Cardiac muscle cell (in vitro differentiated cells and primary cell): ENCODE measurements around the gene SNPH. TPM values are rescaled to one million over a fixed set of nuclear protein-coding genes. Genes with fewer than 3 reads are reported as not detected.

ENCODE experiments used
- DNase-seq, 2 donors: peaks; one replicate each; pipeline versions ENCODE4 v3.0.0 to v3.0.0-alpha.2; 2010 to 2017; ENCODE audit warnings: low read depth in 1 of 2, low spot score in 1 of 2
- H3K27ac ChIP-seq: fragments of 200-600 bp; sonication (generic); 2 replicates; pipeline ENCODE4 v1.5.1; 2016
- H3K27me3 ChIP-seq: fragments of 200-600 bp; sonication (generic); 2 replicates; pipeline ENCODE4 v1.6.0; 2016; ENCODE audit warnings: control low read depth
- H3K36me3 ChIP-seq: fragments of 200-600 bp; sonication (generic); 2 replicates; pipeline ENCODE4 v1.5.1; 2016; ENCODE audit warnings: control low read depth
- H3K4me1 ChIP-seq: fragments of 200-600 bp; sonication (generic); 2 replicates; pipeline ENCODE4 v1.8.1; 2017; ENCODE audit warnings: low read depth, mild to moderate bottlenecking, mixed run types
- H3K4me3 ChIP-seq: fragments of 200-600 bp; sonication (generic); 2 replicates; pipeline ENCODE4 v1.5.1; 2016; ENCODE audit warnings: mild to moderate bottlenecking
- H3K9me3 ChIP-seq: fragments of 200-600 bp; sonication (generic); 2 replicates; pipeline ENCODE4 v1.5.1; 2017; ENCODE audit warnings: low read depth, mild to moderate bottlenecking, control low read depth
- polyA plus RNA-seq: library from polyadenylated mRNA; unstranded; fragments of >200 nt; fragmentation: Nextera tagmentation; extraction: Ambion mirVana; gene quantifications from 2 replicates; pipeline ENCODE4 v1.2.1, GENCODE V29; 2016
- total RNA-seq: library from RNA; depleted of rRNA; stranded (reverse); fragments of >200 nt; gene quantifications from 2 replicates; pipeline ENCODE4 v1.2.3, GENCODE V29; 2016
- TF ChIP-seq, protein P1 (sequence below): IDR thresholded peaks from 2 replicates; pipeline ENCODE4 v1.5.1; 2012; ENCODE audit warnings: low read depth, mild to moderate bottlenecking, low read length

SNPH gene
- total and polyA plus RNA-seq, 2 experiments from 2014 or later = 7.4 to 8.1 TPM

DNA sequence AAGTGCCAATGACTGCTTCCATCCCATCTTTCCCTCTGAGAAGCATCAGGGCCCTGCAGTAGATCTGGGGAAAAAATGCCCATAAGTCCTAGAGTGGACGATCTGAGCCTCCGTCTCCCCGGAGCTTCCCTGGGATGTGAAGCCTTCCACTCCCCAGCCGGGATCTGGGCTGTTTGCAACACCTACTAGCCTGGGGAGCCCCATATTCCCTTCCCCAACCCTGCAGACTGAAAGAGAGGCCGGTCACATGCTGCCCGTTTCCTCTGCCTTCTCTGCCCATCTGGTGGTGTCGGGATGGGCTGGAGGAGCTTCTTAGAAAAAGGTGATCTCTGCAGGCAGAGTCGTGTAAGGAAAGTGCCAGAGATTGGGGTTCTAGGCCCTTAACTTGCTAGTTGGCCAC, 1.1 kb downstream of the SNPH start:
- Histone ChIP-seq H3K27ac (no peak overlapping the region), H3K4me1 (peaks cover 9% of the 10 kb centered on the region), H3K4me3 (peak overlapping the region; percentile 44), H3K9me3 (no peaks in the 10 kb centered on the region), H3K36me3 (no peaks in the 10 kb centered on the region), H3K27me3 (no peaks in the 10 kb centered on the region)
- TF ChIP-seq, protein P1, sequence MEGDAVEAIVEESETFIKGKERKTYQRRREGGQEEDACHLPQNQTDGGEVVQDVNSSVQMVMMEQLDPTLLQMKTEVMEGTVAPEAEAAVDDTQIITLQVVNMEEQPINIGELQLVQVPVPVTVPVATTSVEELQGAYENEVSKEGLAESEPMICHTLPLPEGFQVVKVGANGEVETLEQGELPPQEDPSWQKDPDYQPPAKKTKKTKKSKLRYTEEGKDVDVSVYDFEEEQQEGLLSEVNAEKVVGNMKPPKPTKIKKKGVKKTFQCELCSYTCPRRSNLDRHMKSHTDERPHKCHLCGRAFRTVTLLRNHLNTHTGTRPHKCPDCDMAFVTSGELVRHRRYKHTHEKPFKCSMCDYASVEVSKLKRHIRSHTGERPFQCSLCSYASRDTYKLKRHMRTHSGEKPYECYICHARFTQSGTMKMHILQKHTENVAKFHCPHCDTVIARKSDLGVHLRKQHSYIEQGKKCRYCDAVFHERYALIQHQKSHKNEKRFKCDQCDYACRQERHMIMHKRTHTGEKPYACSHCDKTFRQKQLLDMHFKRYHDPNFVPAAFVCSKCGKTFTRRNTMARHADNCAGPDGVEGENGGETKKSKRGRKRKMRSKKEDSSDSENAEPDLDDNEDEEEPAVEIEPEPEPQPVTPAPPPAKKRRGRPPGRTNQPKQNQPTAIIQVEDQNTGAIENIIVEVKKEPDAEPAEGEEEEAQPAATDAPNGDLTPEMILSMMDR = no peak
- DNase-seq = no peak

DNA sequence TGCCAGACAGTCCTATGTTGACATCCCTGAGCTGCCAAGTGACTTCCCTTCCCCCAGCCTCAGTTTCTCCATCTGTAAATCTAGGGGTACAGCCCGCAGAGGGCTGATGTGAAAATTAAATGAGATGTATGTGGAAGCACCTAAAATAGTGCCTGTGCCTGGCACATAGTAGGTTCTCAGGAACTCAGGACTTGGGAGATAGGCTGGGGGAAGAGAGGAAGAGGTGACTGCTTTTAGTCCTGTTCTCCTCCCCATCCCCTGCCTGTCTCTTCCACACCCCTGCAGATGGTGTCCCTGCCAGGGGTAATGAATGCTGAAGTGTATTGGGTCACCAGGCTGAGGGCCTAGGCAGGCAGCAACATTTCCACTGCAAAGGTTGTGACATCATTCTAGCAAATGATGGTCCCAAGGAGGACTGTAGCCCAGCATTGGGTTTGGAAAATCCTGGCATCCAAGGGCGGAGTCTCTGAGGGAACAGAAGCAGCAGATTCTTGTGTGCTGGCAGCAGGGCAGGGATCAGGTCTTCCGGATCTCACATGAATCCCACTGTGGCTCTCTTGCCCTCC, 1.8 kb downstream of the SNPH start:
- peaks cover 9% of the 10 kb centered on the region for H3K4me1 ChIP-seq
- H3K4me3 ChIP-seq = no peak overlapping the region
- no peaks in the 10 kb centered on the region for H3K9me3 ChIP-seq
- no peak for DNase-seq
- H3K36me3 ChIP-seq = no peaks in the 10 kb centered on the region
- H3K27ac ChIP-seq = no peak overlapping the region
- TF ChIP-seq, protein P1 = no peak
- H3K27me3 ChIP-seq = no peaks in the 10 kb centered on the region

DNA sequence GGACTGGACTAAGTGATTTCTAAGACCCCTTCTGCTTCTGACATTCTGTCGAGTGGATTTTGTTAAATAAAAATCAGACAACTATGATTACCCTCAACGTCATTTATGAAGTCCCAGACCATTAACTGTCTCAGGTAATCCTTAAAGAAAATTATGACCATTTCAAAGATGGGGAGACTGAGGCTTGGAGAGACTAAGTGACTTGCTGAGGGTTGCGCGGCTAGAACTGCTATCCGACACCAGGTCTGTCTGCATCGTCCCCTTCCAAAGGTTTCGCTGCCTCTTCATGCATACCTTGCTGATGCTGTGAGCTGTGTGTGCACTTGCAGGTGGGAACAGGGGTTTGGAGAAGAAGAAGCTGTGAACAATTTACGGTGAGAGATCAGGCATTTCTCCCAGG, 3.1 kb downstream of the SNPH start:
- H3K4me1 ChIP-seq = peaks cover 9% of the 10 kb centered on the region
- no peaks in the 10 kb centered on the region for H3K36me3 ChIP-seq
- no peaks in the 10 kb centered on the region for H3K27me3 ChIP-seq
- no peaks in the 10 kb centered on the region for H3K9me3 ChIP-seq
- TF ChIP-seq, protein P1 = no peak
- no peak for DNase-seq
- no peak overlapping the region for H3K27ac ChIP-seq
- H3K4me3 ChIP-seq = no peak overlapping the region

DNA sequence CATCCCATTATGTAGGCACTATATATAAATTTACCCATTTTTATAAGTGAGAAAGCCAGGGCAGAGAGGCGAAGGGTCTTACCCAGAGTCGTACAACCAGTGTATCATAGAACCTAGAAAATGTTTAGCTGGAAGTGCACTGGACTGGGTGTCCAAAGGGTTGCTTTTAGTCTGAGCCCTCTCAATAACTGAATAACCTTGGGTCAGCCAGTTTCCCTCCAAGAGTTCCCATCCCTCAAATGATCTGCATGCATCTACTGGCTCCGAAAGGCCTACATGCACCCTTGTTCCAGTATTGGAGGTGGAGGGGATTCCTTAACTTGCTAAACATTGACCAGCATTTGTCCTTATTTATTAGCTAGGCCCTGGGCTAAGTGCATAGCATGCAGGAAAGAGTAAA, 3.8 kb downstream of the SNPH start:
- no peak for DNase-seq
- Histone ChIP-seq H3K27ac (no peak overlapping the region), H3K4me1 (peaks cover 9% of the 10 kb centered on the region), H3K36me3 (no peaks in the 10 kb centered on the region), H3K4me3 (no peak overlapping the region), H3K27me3 (no peaks in the 10 kb centered on the region), H3K9me3 (no peaks in the 10 kb centered on the region)
- TF ChIP-seq, protein P1 = no peak

DNA sequence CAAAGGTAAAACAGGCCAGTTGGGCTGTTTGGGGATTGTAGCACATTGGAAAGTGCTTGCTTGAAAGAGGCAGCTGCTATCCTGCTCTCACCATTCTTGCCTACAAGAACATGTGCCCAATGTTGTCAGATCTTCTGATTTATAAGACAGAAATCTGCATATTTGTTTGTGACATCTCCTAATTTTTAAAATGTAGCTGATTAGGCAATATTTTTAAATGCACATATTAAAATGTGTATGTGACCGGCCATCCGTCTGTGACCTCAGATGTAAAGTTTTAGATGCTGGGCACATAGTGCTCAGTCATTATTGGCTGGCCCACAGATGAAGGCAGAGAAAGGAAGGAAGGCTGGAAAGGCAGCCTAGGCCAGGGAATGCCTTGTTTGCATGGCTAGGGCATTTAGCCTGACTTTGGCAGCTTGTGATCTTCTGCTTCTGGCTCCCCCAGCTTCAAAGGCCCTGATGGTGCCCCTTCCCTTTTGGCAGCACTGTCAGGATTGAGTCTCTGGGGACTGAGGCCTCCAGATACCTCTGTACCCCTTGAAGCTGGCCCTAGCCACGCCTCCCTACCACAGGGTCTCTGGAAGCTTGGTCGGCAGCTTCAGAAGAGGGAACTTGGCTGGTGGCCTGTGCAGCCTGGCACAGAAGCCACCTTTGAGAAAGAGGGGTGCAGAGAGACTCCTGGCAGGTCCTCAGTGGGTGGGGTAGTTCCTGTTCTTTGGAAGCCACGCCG, 6.4 kb downstream of the SNPH start:
- H3K4me3 ChIP-seq = no peak overlapping the region
- H3K27me3 ChIP-seq = no peaks in the 10 kb centered on the region
- H3K27ac ChIP-seq = no peak overlapping the region
- TF ChIP-seq, protein P1 = no peak
- peaks cover 9% of the 10 kb centered on the region for H3K4me1 ChIP-seq
- H3K9me3 ChIP-seq = no peaks in the 10 kb centered on the region
- no peaks in the 10 kb centered on the region for H3K36me3 ChIP-seq
- no peak for DNase-seq
